ENCODE measurements around the gene SH3BP1. TPM values are rescaled to one million over a fixed set of nuclear protein-coding genes. Genes with fewer than 3 reads are reported as not detected.

The SH3BP1 gene
- total and polyA plus RNA-seq, 9 of the 15 experiments (the other 6 are each of a cell fraction or from before 2014, with no cell fraction given), result 0.10 to 36.2 (median 10.4) TPM

DNA sequence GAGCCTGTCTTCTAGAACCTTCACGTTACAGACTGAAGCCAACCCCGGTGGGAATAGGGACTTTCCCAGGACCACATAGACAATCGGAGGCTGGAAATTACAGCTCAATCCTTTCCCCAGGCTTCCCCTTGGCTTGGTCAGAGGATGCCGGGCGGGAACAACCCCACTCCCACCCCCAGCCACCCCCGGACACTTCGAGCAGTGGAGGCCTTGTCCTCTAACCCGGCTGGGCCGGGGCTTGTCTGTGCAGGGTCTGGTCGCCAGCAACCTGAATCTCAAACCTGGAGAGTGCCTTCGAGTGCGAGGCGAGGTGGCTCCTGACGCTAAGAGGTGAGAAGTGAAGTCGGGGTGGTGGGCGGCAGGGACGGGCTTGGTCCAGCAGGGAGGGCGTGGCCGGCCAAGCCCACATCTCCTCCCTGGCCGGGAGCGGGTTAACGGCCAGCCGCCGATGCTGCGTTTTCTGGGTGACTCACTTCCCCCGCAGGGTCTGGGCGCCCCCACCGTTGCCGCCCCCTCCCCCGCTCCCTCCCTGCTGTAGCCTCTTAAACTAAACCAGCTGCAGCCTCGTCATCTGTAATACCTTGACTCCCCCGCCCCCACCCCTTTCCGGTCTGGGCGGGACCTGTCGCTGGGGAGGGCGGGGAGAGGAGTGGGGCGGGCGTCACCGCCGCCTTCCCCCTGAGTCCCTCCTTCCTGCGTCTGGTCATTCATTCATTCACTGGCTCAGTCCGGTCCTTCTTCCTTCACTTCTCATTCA, 37.4 kb downstream of the SH3BP1 start (continued):
- TF ChIP-seq ZBTB11 (CRISPR knock-in tag; IDR thresholded peaks at IDR 0.05) (peak in 1 of 3 experiments; percentile 63; a peak in 1 of 6 replicates), PRPF4 (IDR thresholded peaks at IDR 0.05; ENCODE audit: insufficient read depth, low read depth, low read length, poor library complexity, severe bottlenecking) (no peak), TBL1XR1 (IDR thresholded peaks at IDR 0.05; ENCODE audit: low read length in 2 of 2) (no peak), E2F6 (IDR thresholded peaks at IDR 0.05; ENCODE audit: borderline replicate concordance in 1 of 2, extremely low read depth in 1 of 2, insufficient read depth in 1 of 2, insufficient read length in 1 of 2, low read depth in 1 of 2, low read length in 1 of 2, poor library complexity in 1 of 2, severe bottlenecking in 1 of 2) (peak; percentile 63 to 86), DPF2 (IDR thresholded peaks at IDR 0.05) (peak; percentile 79), KDM4B (IDR thresholded peaks at IDR 0.05; ENCODE audit: borderline replicate concordance in 2 of 2, low read depth in 1 of 2) (peak in 1 of 2 experiments; percentile 78; a peak in 2 of 4 replicates), ZNF23 (CRISPR knock-in tag; IDR thresholded peaks at IDR 0.05) (no peak)
- TF ChIP-seq, protein P1, sequence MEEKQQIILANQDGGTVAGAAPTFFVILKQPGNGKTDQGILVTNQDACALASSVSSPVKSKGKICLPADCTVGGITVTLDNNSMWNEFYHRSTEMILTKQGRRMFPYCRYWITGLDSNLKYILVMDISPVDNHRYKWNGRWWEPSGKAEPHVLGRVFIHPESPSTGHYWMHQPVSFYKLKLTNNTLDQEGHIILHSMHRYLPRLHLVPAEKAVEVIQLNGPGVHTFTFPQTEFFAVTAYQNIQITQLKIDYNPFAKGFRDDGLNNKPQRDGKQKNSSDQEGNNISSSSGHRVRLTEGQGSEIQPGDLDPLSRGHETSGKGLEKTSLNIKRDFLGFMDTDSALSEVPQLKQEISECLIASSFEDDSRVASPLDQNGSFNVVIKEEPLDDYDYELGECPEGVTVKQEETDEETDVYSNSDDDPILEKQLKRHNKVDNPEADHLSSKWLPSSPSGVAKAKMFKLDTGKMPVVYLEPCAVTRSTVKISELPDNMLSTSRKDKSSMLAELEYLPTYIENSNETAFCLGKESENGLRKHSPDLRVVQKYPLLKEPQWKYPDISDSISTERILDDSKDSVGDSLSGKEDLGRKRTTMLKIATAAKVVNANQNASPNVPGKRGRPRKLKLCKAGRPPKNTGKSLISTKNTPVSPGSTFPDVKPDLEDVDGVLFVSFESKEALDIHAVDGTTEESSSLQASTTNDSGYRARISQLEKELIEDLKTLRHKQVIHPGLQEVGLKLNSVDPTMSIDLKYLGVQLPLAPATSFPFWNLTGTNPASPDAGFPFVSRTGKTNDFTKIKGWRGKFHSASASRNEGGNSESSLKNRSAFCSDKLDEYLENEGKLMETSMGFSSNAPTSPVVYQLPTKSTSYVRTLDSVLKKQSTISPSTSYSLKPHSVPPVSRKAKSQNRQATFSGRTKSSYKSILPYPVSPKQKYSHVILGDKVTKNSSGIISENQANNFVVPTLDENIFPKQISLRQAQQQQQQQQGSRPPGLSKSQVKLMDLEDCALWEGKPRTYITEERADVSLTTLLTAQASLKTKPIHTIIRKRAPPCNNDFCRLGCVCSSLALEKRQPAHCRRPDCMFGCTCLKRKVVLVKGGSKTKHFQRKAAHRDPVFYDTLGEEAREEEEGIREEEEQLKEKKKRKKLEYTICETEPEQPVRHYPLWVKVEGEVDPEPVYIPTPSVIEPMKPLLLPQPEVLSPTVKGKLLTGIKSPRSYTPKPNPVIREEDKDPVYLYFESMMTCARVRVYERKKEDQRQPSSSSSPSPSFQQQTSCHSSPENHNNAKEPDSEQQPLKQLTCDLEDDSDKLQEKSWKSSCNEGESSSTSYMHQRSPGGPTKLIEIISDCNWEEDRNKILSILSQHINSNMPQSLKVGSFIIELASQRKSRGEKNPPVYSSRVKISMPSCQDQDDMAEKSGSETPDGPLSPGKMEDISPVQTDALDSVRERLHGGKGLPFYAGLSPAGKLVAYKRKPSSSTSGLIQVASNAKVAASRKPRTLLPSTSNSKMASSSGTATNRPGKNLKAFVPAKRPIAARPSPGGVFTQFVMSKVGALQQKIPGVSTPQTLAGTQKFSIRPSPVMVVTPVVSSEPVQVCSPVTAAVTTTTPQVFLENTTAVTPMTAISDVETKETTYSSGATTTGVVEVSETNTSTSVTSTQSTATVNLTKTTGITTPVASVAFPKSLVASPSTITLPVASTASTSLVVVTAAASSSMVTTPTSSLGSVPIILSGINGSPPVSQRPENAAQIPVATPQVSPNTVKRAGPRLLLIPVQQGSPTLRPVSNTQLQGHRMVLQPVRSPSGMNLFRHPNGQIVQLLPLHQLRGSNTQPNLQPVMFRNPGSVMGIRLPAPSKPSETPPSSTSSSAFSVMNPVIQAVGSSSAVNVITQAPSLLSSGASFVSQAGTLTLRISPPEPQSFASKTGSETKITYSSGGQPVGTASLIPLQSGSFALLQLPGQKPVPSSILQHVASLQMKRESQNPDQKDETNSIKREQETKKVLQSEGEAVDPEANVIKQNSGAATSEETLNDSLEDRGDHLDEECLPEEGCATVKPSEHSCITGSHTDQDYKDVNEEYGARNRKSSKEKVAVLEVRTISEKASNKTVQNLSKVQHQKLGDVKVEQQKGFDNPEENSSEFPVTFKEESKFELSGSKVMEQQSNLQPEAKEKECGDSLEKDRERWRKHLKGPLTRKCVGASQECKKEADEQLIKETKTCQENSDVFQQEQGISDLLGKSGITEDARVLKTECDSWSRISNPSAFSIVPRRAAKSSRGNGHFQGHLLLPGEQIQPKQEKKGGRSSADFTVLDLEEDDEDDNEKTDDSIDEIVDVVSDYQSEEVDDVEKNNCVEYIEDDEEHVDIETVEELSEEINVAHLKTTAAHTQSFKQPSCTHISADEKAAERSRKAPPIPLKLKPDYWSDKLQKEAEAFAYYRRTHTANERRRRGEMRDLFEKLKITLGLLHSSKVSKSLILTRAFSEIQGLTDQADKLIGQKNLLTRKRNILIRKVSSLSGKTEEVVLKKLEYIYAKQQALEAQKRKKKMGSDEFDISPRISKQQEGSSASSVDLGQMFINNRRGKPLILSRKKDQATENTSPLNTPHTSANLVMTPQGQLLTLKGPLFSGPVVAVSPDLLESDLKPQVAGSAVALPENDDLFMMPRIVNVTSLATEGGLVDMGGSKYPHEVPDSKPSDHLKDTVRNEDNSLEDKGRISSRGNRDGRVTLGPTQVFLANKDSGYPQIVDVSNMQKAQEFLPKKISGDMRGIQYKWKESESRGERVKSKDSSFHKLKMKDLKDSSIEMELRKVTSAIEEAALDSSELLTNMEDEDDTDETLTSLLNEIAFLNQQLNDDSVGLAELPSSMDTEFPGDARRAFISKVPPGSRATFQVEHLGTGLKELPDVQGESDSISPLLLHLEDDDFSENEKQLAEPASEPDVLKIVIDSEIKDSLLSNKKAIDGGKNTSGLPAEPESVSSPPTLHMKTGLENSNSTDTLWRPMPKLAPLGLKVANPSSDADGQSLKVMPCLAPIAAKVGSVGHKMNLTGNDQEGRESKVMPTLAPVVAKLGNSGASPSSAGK (IDR thresholded peaks at IDR 0.05), result peak; percentile 80
